ENCODE data around the gene OCEL1.

Gene OCEL1

GRCh38 chr19:17210296-17210695 lies 15.7 kb upstream of the OCEL1 start:
- no peak for DNase-seq

- no peak for DNase-seq
Observed at GRCh38 chr19:17211547-17212446, 14.2 kb upstream of the OCEL1 start.

GRCh38 chr19:17213334-17213733 lies 12.7 kb upstream of the OCEL1 start:
- no peak for DNase-seq

GRCh38 chr19:17214508-17215126 lies 11.4 kb upstream of the OCEL1 start:
- DNase-seq = no peak

- peak; percentile 89 for DNase-seq
Observed at GRCh38 chr19:17215127-17215971, 10.7 kb upstream of the OCEL1 start, which contains the start of gene USE1. Gene USE1, plus strand, starts transcription at chr19:17215357. Its CDS starts 49 bp downstream, at chr19:17215406.

- no peak for DNase-seq
Observed at GRCh38 chr19:17216058-17216670, 9.9 kb upstream of the OCEL1 start.

- DNase-seq = no peak
Observed at GRCh38 chr19:17219286-17219685, 6.7 kb upstream of the OCEL1 start.

GRCh38 chr19:17220207-17220758 lies 5.7 kb upstream of the OCEL1 start:
- DNase-seq = peak; percentile 68

- no peak for DNase-seq
Observed at GRCh38 chr19:17225053-17225452, 973 bp upstream of the OCEL1 start.

- no peak for DNase-seq
Observed at GRCh38 chr19:17227798-17228367, 1.9 kb downstream of the OCEL1 start.

- DNase-seq = no peak
Observed at GRCh38 chr19:17229890-17230289, 3.9 kb downstream of the OCEL1 start.

GRCh38 chr19:17232258-17232657 lies 6.2 kb downstream of the OCEL1 start:
- DNase-seq = no peak

GRCh38 chr19:17234911-17235299 lies 8.9 kb downstream of the OCEL1 start:
- DNase-seq = peak; percentile 54

- peak; percentile 81 for DNase-seq
Observed at GRCh38 chr19:17235300-17235970, 9.4 kb downstream of the OCEL1 start.

GRCh38 chr19:17235971-17236777 lies 10.1 kb downstream of the OCEL1 start:
- peak; percentile 41 for DNase-seq

GRCh38 chr19:17236811-17237543 lies 11.0 kb downstream of the OCEL1 start:
- DNase-seq = no peak

GRCh38 chr19:17237747-17238706 lies 12.0 kb downstream of the OCEL1 start:
- no peak for DNase-seq

- no peak for DNase-seq
Observed at GRCh38 chr19:17240062-17240752, 14.2 kb downstream of the OCEL1 start.

Data from NCI-H226 (cell line).